ENCODE measurements around the gene OR8B3.

Gene OR8B3

GRCh38 chr11:124398924-124399323, at the start of gene OR8B3:
OR8B3 (minus strand) TSS chr11:124399024; CDS start chr11:124397351, 1,673 bp downstream.
- H3K4me1 ChIP-seq (ENCODE audit: control insufficient read depth, insufficient read depth, low read length), result no peaks in the 10 kb centered on the region
- no peak within 1 kb of the TSS for H3K9ac ChIP-seq (ENCODE audit: low read length in 2 of 2)
- H3K9me3 ChIP-seq (ENCODE audit: control insufficient read depth in 2 of 2, low read length in 2 of 2), result no peaks in the 10 kb centered on the region
- no peak within 1 kb of the TSS for H3K27ac ChIP-seq (ENCODE audit: low read length)
- no peaks in the 10 kb centered on the region for H3K36me3 ChIP-seq (ENCODE audit: control insufficient read depth in 2 of 2, insufficient read depth in 2 of 2, low read length in 2 of 2)
- no peak within 1 kb of the TSS for H3K4me3 ChIP-seq (ENCODE audit: low read length in 2 of 2)
- H3K27me3 ChIP-seq (ENCODE audit: control insufficient read depth in 1 of 2, insufficient read depth in 2 of 2, low read length in 2 of 2), result no peaks in the 10 kb centered on the region

- Histone ChIP-seq H3K9me3 (ENCODE audit: control insufficient read depth in 2 of 2, low read length in 2 of 2) (peaks cover 0 to 2% of the 10 kb centered on the region in 2 donors), H3K4me1 (ENCODE audit: control insufficient read depth, insufficient read depth, low read length) (no peaks in the 10 kb centered on the region), H3K4me3 (ENCODE audit: low read length in 2 of 2) (no peak overlapping the region), H3K27ac (ENCODE audit: low read length) (no peak overlapping the region), H3K36me3 (ENCODE audit: control insufficient read depth in 2 of 2, insufficient read depth in 2 of 2, low read length in 2 of 2) (no peaks in the 10 kb centered on the region), H3K9ac (ENCODE audit: low read length in 2 of 2) (no peak overlapping the region), H3K27me3 (ENCODE audit: control insufficient read depth in 1 of 2, insufficient read depth in 2 of 2, low read length in 2 of 2) (no peaks in the 10 kb centered on the region)
These were observed 48.1 kb upstream of the OR8B3 start for GRCh38 chr11:124446916-124447315.

- H3K27me3 ChIP-seq (ENCODE audit: control insufficient read depth in 1 of 2, insufficient read depth in 2 of 2, low read length in 2 of 2), result peaks cover 0 to 3% of the 10 kb centered on the region in 2 donors
- H3K27ac ChIP-seq (ENCODE audit: low read length), result no peak within 1 kb of the TSS
- no peak within 1 kb of the TSS for H3K4me3 ChIP-seq (ENCODE audit: low read length in 2 of 2)
- H3K9ac ChIP-seq (ENCODE audit: low read length in 2 of 2), result no peak within 1 kb of the TSS
- peaks cover 0 to 2% of the 10 kb centered on the region in 2 donors for H3K9me3 ChIP-seq (ENCODE audit: control insufficient read depth in 2 of 2, low read length in 2 of 2)
- H3K36me3 ChIP-seq (ENCODE audit: control insufficient read depth in 2 of 2, insufficient read depth in 2 of 2, low read length in 2 of 2), result no peaks in the 10 kb centered on the region
- H3K4me1 ChIP-seq (ENCODE audit: control insufficient read depth, insufficient read depth, low read length), result no peaks in the 10 kb centered on the region
These were observed 46.9 kb upstream of the OR8B3 start, which contains the start of gene OR8B8 for GRCh38 chr11:124445646-124446150. OR8B8 (minus strand) TSS chr11:124445696; CDS start chr11:124441085, 4,611 bp downstream.

- Histone ChIP-seq H3K9me3 (ENCODE audit: control insufficient read depth in 2 of 2, low read length in 2 of 2) (no peaks in the 10 kb centered on the region), H3K4me1 (ENCODE audit: control insufficient read depth, insufficient read depth, low read length) (no peaks in the 10 kb centered on the region), H3K9ac (ENCODE audit: low read length in 2 of 2) (no peak overlapping the region), H3K27ac (ENCODE audit: low read length) (no peak overlapping the region), H3K27me3 (ENCODE audit: control insufficient read depth in 1 of 2, insufficient read depth in 2 of 2, low read length in 2 of 2) (peaks cover 0 to 5% of the 10 kb centered on the region in 2 donors), H3K36me3 (ENCODE audit: control insufficient read depth in 2 of 2, insufficient read depth in 2 of 2, low read length in 2 of 2) (no peaks in the 10 kb centered on the region), H3K4me3 (ENCODE audit: low read length in 2 of 2) (no peak overlapping the region)
These were observed 44.0 kb upstream of the OR8B3 start for GRCh38 chr11:124442847-124443246.

- Histone ChIP-seq H3K4me3 (ENCODE audit: low read length in 2 of 2) (no peak overlapping the region), H3K9ac (ENCODE audit: low read length in 2 of 2) (no peak overlapping the region), H3K27me3 (ENCODE audit: control insufficient read depth in 1 of 2, insufficient read depth in 2 of 2, low read length in 2 of 2) (peaks cover 0 to 5% of the 10 kb centered on the region in 2 donors), H3K9me3 (ENCODE audit: control insufficient read depth in 2 of 2, low read length in 2 of 2) (no peaks in the 10 kb centered on the region), H3K4me1 (ENCODE audit: control insufficient read depth, insufficient read depth, low read length) (no peaks in the 10 kb centered on the region), H3K27ac (ENCODE audit: low read length) (no peak overlapping the region), H3K36me3 (ENCODE audit: control insufficient read depth in 2 of 2, insufficient read depth in 2 of 2, low read length in 2 of 2) (no peaks in the 10 kb centered on the region)
These were observed 43.6 kb upstream of the OR8B3 start for GRCh38 chr11:124442442-124442841.

- Histone ChIP-seq H3K36me3 (ENCODE audit: control insufficient read depth in 2 of 2, insufficient read depth in 2 of 2, low read length in 2 of 2) (no peaks in the 10 kb centered on the region), H3K9ac (ENCODE audit: low read length in 2 of 2) (no peak overlapping the region), H3K4me1 (ENCODE audit: control insufficient read depth, insufficient read depth, low read length) (no peaks in the 10 kb centered on the region), H3K4me3 (ENCODE audit: low read length in 2 of 2) (no peak overlapping the region), H3K9me3 (ENCODE audit: control insufficient read depth in 2 of 2, low read length in 2 of 2) (no peaks in the 10 kb centered on the region), H3K27me3 (ENCODE audit: control insufficient read depth in 1 of 2, insufficient read depth in 2 of 2, low read length in 2 of 2) (peaks cover 0 to 5% of the 10 kb centered on the region in 2 donors), H3K27ac (ENCODE audit: low read length) (no peak overlapping the region)
These were observed 42.7 kb upstream of the OR8B3 start for GRCh38 chr11:124441519-124441918.

GRCh38 chr11:124441081-124441480, 42.3 kb upstream of the OR8B3 start:
- no peaks in the 10 kb centered on the region for H3K36me3 ChIP-seq (ENCODE audit: control insufficient read depth in 2 of 2, insufficient read depth in 2 of 2, low read length in 2 of 2)
- H3K4me3 ChIP-seq (ENCODE audit: low read length in 2 of 2), result no peak overlapping the region
- no peak overlapping the region for H3K9ac ChIP-seq (ENCODE audit: low read length in 2 of 2)
- H3K9me3 ChIP-seq (ENCODE audit: control insufficient read depth in 2 of 2, low read length in 2 of 2), result no peaks in the 10 kb centered on the region
- no peaks in the 10 kb centered on the region for H3K4me1 ChIP-seq (ENCODE audit: control insufficient read depth, insufficient read depth, low read length)
- no peak overlapping the region for H3K27ac ChIP-seq (ENCODE audit: low read length)
- peaks cover 0 to 5% of the 10 kb centered on the region in 2 donors for H3K27me3 ChIP-seq (ENCODE audit: control insufficient read depth in 1 of 2, insufficient read depth in 2 of 2, low read length in 2 of 2)

GRCh38 chr11:124440608-124441007, 41.8 kb upstream of the OR8B3 start:
- no peak overlapping the region for H3K9ac ChIP-seq (ENCODE audit: low read length in 2 of 2)
- H3K27me3 ChIP-seq (ENCODE audit: control insufficient read depth in 1 of 2, insufficient read depth in 2 of 2, low read length in 2 of 2), result peaks cover 0 to 5% of the 10 kb centered on the region in 2 donors
- H3K36me3 ChIP-seq (ENCODE audit: control insufficient read depth in 2 of 2, insufficient read depth in 2 of 2, low read length in 2 of 2), result no peaks in the 10 kb centered on the region
- no peaks in the 10 kb centered on the region for H3K9me3 ChIP-seq (ENCODE audit: control insufficient read depth in 2 of 2, low read length in 2 of 2)
- H3K27ac ChIP-seq (ENCODE audit: low read length), result no peak overlapping the region
- H3K4me1 ChIP-seq (ENCODE audit: control insufficient read depth, insufficient read depth, low read length), result no peaks in the 10 kb centered on the region
- H3K4me3 ChIP-seq (ENCODE audit: low read length in 2 of 2), result no peak overlapping the region

GRCh38 chr11:124434699-124435098, 35.9 kb upstream of the OR8B3 start:
- H3K4me1 ChIP-seq (ENCODE audit: control insufficient read depth, insufficient read depth, low read length), result no peaks in the 10 kb centered on the region

GRCh38 chr11:124429599-124429998, 30.8 kb upstream of the OR8B3 start:
- no peak overlapping the region for H3K9ac ChIP-seq (ENCODE audit: low read length in 2 of 2)
- no peak overlapping the region for H3K4me3 ChIP-seq (ENCODE audit: low read length in 2 of 2)
- H3K27ac ChIP-seq (ENCODE audit: low read length), result no peak overlapping the region
- H3K27me3 ChIP-seq (ENCODE audit: control insufficient read depth in 1 of 2, insufficient read depth in 2 of 2, low read length in 2 of 2), result no peaks in the 10 kb centered on the region
- H3K4me1 ChIP-seq (ENCODE audit: control insufficient read depth, insufficient read depth, low read length), result no peaks in the 10 kb centered on the region
- no peaks in the 10 kb centered on the region for H3K36me3 ChIP-seq (ENCODE audit: control insufficient read depth in 2 of 2, insufficient read depth in 2 of 2, low read length in 2 of 2)
- peaks cover 0 to 5% of the 10 kb centered on the region in 2 donors for H3K9me3 ChIP-seq (ENCODE audit: control insufficient read depth in 2 of 2, low read length in 2 of 2)

More at GRCh38 chr11:124434699-124435098, 35.9 kb upstream of the OR8B3 start:
- H3K4me3 ChIP-seq (ENCODE audit: low read length in 2 of 2), result no peak overlapping the region
- peaks cover 0 to 4% of the 10 kb centered on the region in 2 donors for H3K9me3 ChIP-seq (ENCODE audit: control insufficient read depth in 2 of 2, low read length in 2 of 2)
- no peak overlapping the region for H3K9ac ChIP-seq (ENCODE audit: low read length in 2 of 2)
- H3K27ac ChIP-seq (ENCODE audit: low read length), result no peak overlapping the region
- no peaks in the 10 kb centered on the region for H3K36me3 ChIP-seq (ENCODE audit: control insufficient read depth in 2 of 2, insufficient read depth in 2 of 2, low read length in 2 of 2)
- peaks cover 0 to 2% of the 10 kb centered on the region in 2 donors for H3K27me3 ChIP-seq (ENCODE audit: control insufficient read depth in 1 of 2, insufficient read depth in 2 of 2, low read length in 2 of 2)

GRCh38 chr11:124424384-124424921, 25.6 kb upstream of the OR8B3 start, which contains the start of gene OR8B4:
OR8B4 (minus strand) TSS chr11:124424871; CDS start chr11:124424871, 0 bp downstream.
- no peaks in the 10 kb centered on the region for H3K27me3 ChIP-seq (ENCODE audit: control insufficient read depth in 1 of 2, insufficient read depth in 2 of 2, low read length in 2 of 2)
- no peak within 1 kb of the TSS for H3K4me3 ChIP-seq (ENCODE audit: low read length in 2 of 2)
- no peak within 1 kb of the TSS for H3K27ac ChIP-seq (ENCODE audit: low read length)
- no peaks in the 10 kb centered on the region for H3K36me3 ChIP-seq (ENCODE audit: control insufficient read depth in 2 of 2, insufficient read depth in 2 of 2, low read length in 2 of 2)
- no peak within 1 kb of the TSS for H3K9ac ChIP-seq (ENCODE audit: low read length in 2 of 2)
- H3K4me1 ChIP-seq (ENCODE audit: control insufficient read depth, insufficient read depth, low read length), result no peaks in the 10 kb centered on the region
- H3K9me3 ChIP-seq (ENCODE audit: control insufficient read depth in 2 of 2, low read length in 2 of 2), result no peaks in the 10 kb centered on the region

Measured in stomach smooth muscle (tissue), 2 donors.